Neural progenitor cell (in vitro differentiated cells): ENCODE data around the gene GYPC. TPM values are rescaled to one million over a fixed set of nuclear protein-coding genes. Genes with fewer than 3 reads are reported as not detected.

Experiments
- DNase-seq: peaks from one replicate; pipeline ENCODE4 v3.0.0-alpha.2; 2016; ENCODE audit warnings: low spot score
- H2AFZ ChIP-seq: fragments of 200-600 bp; sonication (generic); replicated peaks from 2 replicates; pipeline ENCODE4 v1.6.1; 2016; ENCODE audit warnings: antibody characterized with exemption
- H3F3A ChIP-seq: fragments of 200-600 bp; sonication (generic); 2 replicates; pipeline ENCODE4 v1.6.1; 2016; ENCODE audit warnings: antibody characterized with exemption, low read depth
- H3K27ac ChIP-seq: fragments of 200-600 bp; sonication (generic); 2 replicates; pipeline ENCODE4 v1.5.1; 2016; ENCODE audit warnings: mild to moderate bottlenecking
- H3K27me3 ChIP-seq: fragments of 200-600 bp; sonication (generic); 2 replicates; pipeline ENCODE4 v1.6.1; 2016; ENCODE audit warnings: mild to moderate bottlenecking, moderate library complexity
- H3K36me3 ChIP-seq: fragments of 200-600 bp; sonication (generic); 2 replicates; pipeline ENCODE4 v1.5.1; 2016
- H3K4me1 ChIP-seq: fragments of 200-600 bp; sonication (generic); 2 replicates; pipeline ENCODE4 v1.6.1; 2016; ENCODE audit warnings: mixed run types
- H3K4me2 ChIP-seq: fragments of 200-600 bp; sonication (generic); 2 replicates; pipeline ENCODE4 v1.6.1; 2016
- H3K4me3 ChIP-seq: fragments of 200-600 bp; sonication (generic); 2 replicates; pipeline ENCODE4 v1.5.1; 2016
- H3K79me2 ChIP-seq: fragments of 200-600 bp; sonication (generic); 2 replicates; pipeline ENCODE4 v1.6.1; 2016; ENCODE audit warnings: low read depth
- H3K9ac ChIP-seq: fragments of 200-600 bp; sonication (generic); 2 replicates; pipeline ENCODE4 v1.6.1; 2016
- H3K9me3 ChIP-seq: fragments of 200-600 bp; sonication (generic); 2 replicates; pipeline ENCODE4 v1.5.1; 2016; ENCODE audit warnings: low read depth
- H4K20me1 ChIP-seq: fragments of 200-600 bp; sonication (generic); 2 replicates; pipeline ENCODE4 v1.6.1; 2016; ENCODE audit warnings: low read depth
- H3K27ac Mint-ChIP-seq: 3 replicates; pipeline ENCODE4 v1.8.0; 2021; ENCODE audit warnings: mixed read lengths
- H3K27me3 Mint-ChIP-seq: 2 replicates; pipeline ENCODE4 v1.8.0; 2022; ENCODE audit warnings: low read depth, mild to moderate bottlenecking, inconsistent platforms, moderate library complexity, mixed read lengths; ENCODE audit not compliant: insufficient read depth
- H3K36me3 Mint-ChIP-seq: 3 replicates; pipeline ENCODE4 v1.8.0; 2021; ENCODE audit warnings: mixed read lengths
- H3K4me1 Mint-ChIP-seq: 3 replicates; pipeline ENCODE4 v1.8.0; 2021; ENCODE audit warnings: mixed read lengths
- H3K4me3 Mint-ChIP-seq: 3 replicates; pipeline ENCODE4 v1.8.0; 2021; ENCODE audit warnings: mild to moderate bottlenecking, moderate library complexity, mixed read lengths
- H3K9me3 Mint-ChIP-seq: 3 replicates; pipeline ENCODE4 v1.8.0; 2020; ENCODE audit warnings: mixed read lengths
- EZH2 ChIP-seq: fragments of 200-600 bp; sonication (generic); IDR thresholded peaks from 2 replicates; pipeline ENCODE4 v1.6.1; 2017; ENCODE audit warnings: antibody characterized with exemption, mild to moderate bottlenecking, moderate library complexity
- EZH2phosphoT487 ChIP-seq: fragments of 200-600 bp; sonication (generic); IDR thresholded peaks from 2 replicates; pipeline ENCODE4 v1.6.1; 2017; ENCODE audit warnings: antibody characterized with exemption
- total RNA-seq: library from RNA; depleted of rRNA; stranded (reverse); fragments of >200 nt; gene quantifications from 2 replicates; pipeline ENCODE4 v1.2.3, GENCODE V29; 2015; ENCODE audit warnings: low replicate concordance
- TF ChIP-seq, protein P1 (sequence below): fragments of 200-600 bp; sonication (generic); IDR thresholded peaks from 2 replicates; pipeline ENCODE4 v1.5.1; 2017; ENCODE audit warnings: antibody characterized with exemption, mild to moderate bottlenecking

The GYPC gene
- total RNA-seq, 1 donor from 2014 or later: 3.4 TPM

DNA sequence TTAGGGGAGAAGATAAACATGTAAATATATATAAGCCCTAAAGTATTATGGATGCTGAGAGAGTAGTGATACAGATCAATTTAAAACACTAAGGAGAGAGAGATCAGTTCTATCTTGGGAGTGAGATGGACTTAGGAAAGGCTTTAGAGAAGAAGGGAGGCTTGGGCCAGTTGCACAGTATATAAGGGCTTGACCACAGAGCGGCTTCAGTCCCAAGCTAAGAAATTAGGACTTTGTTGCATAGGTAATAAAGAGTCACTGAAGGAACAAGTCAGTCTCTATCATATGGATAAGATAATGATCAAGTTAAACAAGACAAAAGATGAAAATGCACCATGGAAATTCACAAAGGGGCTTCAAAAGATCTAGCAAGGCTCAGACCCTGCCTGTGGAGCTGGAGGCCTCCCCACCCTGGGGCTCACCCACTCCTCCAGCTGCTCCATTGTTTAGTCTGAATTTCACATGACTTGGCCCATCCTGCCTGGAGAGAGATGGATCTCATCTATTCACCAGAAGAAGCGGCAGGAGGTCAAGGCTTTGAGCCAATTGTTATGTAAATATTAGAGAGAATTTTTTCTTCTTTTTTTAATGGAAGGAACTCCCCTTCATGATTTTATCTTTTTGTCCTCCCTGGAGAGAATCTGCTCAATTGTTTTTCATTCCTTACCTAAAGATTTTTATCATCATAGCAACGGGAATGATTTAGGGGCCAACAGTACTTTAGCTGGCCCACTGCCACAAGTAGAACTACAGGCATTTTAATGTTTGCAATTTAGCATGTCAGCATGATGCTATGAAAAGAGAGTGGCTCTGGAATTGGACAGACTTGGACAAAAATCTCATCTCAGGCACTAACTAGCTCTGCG, 44.0 kb downstream of the GYPC start:
- Histone ChIP-seq H3K27me3 (no peaks in the 10 kb centered on the region), H3K9me3 (no peaks in the 10 kb centered on the region), H3K9ac (no peak overlapping the region), H3K4me3 (no peak overlapping the region), H3K4me2 (peak overlapping the region; percentile 5), H4K20me1 (no peaks in the 10 kb centered on the region), H3K4me1 (peaks cover 20% of the 10 kb centered on the region), H3K79me2 (no peaks in the 10 kb centered on the region), H3K27ac (no peak overlapping the region), H3F3A (peaks cover 20% of the 10 kb centered on the region), H3K36me3 (no peaks in the 10 kb centered on the region), H2AFZ (no peak overlapping the region)
- TF ChIP-seq EZH2phosphoT487 (no peak), EZH2 (no peak)
- TF ChIP-seq, protein P1, sequence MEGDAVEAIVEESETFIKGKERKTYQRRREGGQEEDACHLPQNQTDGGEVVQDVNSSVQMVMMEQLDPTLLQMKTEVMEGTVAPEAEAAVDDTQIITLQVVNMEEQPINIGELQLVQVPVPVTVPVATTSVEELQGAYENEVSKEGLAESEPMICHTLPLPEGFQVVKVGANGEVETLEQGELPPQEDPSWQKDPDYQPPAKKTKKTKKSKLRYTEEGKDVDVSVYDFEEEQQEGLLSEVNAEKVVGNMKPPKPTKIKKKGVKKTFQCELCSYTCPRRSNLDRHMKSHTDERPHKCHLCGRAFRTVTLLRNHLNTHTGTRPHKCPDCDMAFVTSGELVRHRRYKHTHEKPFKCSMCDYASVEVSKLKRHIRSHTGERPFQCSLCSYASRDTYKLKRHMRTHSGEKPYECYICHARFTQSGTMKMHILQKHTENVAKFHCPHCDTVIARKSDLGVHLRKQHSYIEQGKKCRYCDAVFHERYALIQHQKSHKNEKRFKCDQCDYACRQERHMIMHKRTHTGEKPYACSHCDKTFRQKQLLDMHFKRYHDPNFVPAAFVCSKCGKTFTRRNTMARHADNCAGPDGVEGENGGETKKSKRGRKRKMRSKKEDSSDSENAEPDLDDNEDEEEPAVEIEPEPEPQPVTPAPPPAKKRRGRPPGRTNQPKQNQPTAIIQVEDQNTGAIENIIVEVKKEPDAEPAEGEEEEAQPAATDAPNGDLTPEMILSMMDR: no peak
- no peak for DNase-seq
- peaks cover 44% of the 10 kb centered on the region for H3K4me1 Mint-ChIP-seq
- H3K36me3 Mint-ChIP-seq: peaks cover 31% of the 10 kb centered on the region
- H3K4me3 Mint-ChIP-seq: peak overlapping the region; percentile 26
- peak overlapping the region; percentile 93 for H3K27ac Mint-ChIP-seq
- peaks cover 5% of the 10 kb centered on the region for H3K27me3 Mint-ChIP-seq
- peaks cover 17% of the 10 kb centered on the region for H3K9me3 Mint-ChIP-seq

DNA sequence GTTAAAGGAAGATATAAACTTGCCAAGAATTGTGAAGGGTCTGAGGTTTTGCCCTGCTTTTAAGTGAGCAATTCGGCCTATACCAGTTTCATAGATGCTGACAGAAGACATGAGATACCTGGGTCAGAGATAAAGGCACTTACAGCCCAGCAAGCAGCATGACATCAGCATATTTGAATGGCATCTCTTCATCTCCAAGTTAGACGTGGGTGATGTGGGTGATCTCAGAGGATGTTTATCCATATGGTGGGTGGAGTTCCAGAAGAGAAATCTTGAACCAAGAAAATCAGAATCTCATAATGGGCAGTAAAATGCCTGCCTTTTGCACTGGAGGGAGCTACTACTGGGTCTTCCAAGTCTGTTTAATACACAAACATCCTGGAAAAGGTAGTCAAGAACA, 44.7 kb downstream of the GYPC start:
- Mint-ChIP-seq H3K27me3 (peaks cover 5% of the 10 kb centered on the region), H3K4me1 (peaks cover 44% of the 10 kb centered on the region), H3K27ac (peak overlapping the region; percentile 93), H3K36me3 (peaks cover 27% of the 10 kb centered on the region), H3K9me3 (peaks cover 17% of the 10 kb centered on the region), H3K4me3 (peak overlapping the region; percentile 44)
- Histone ChIP-seq H3K36me3 (no peaks in the 10 kb centered on the region), H3K79me2 (no peaks in the 10 kb centered on the region), H3K4me1 (peaks cover 20% of the 10 kb centered on the region), H3F3A (peaks cover 20% of the 10 kb centered on the region), H3K9me3 (no peaks in the 10 kb centered on the region), H3K4me3 (no peak overlapping the region), H3K27me3 (no peaks in the 10 kb centered on the region), H2AFZ (no peak overlapping the region), H4K20me1 (no peaks in the 10 kb centered on the region), H3K4me2 (no peak overlapping the region), H3K27ac (no peak overlapping the region), H3K9ac (no peak overlapping the region)
- DNase-seq: no peak
- TF ChIP-seq, protein P1: no peak
- no peak for TF ChIP-seq EZH2
- TF ChIP-seq EZH2phosphoT487: no peak

DNA sequence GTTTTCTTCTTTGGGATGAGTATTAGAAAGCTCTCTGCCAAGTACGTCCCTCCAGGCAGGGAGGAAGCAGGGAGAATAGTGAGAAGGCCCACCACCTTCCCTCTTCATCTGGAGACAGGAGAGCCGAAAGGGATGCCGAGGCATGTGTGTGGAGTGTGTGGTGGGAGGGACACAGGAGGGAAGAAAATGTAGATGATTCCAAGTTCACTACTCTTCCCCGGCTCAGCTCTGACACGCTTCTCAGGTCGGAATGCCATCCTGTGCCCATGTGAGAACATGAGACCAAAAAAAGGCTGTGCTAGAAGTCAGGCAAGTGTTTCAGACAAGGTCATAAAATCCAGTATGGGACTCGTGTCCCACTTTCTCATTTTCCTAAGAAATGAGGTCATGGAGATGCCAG, 47.4 kb downstream of the GYPC start:
- Histone ChIP-seq H3K4me2 (no peak overlapping the region), H3K4me1 (peaks cover 17% of the 10 kb centered on the region), H3K79me2 (no peaks in the 10 kb centered on the region), H3K27me3 (no peaks in the 10 kb centered on the region), H3K9me3 (no peaks in the 10 kb centered on the region), H3K36me3 (no peaks in the 10 kb centered on the region), H2AFZ (no peak overlapping the region), H3K27ac (no peak overlapping the region), H4K20me1 (no peaks in the 10 kb centered on the region), H3F3A (peaks cover 18% of the 10 kb centered on the region), H3K4me3 (no peak overlapping the region), H3K9ac (no peak overlapping the region)
- H3K36me3 Mint-ChIP-seq: peaks cover 8% of the 10 kb centered on the region
- TF ChIP-seq, protein P1: no peak
- no peak for TF ChIP-seq EZH2phosphoT487
- TF ChIP-seq EZH2: no peak
- peaks cover 8% of the 10 kb centered on the region for H3K27me3 Mint-ChIP-seq
- H3K4me3 Mint-ChIP-seq: no peak overlapping the region
- H3K4me1 Mint-ChIP-seq: peaks cover 33% of the 10 kb centered on the region
- H3K9me3 Mint-ChIP-seq: peaks cover 17% of the 10 kb centered on the region
- no peak overlapping the region for H3K27ac Mint-ChIP-seq
- no peak for DNase-seq
